Natural killer cell (primary cell): Measurements from ENCODE around the gene STAT5A. TPM values are rescaled to one million over a fixed set of nuclear protein-coding genes. Genes with fewer than 3 reads are reported as not detected.

Experiments used
- ATAC-seq, 3 donors: fragments of 150-1000 bp in 2 of 3; fragments of 200-7000 bp in 1 of 3; cut with Tn5 transposase; 1 replicate in 1 of 3; 2 replicates in 2 of 3; pipeline ENCODE4 v1.10.0; 2021; ENCODE audit warnings: mild to moderate bottlenecking in 2 of 3, moderate library complexity in 2 of 3
- DNase-seq, 2 donors: peaks; one replicate each; pipeline versions ENCODE4 v3.0.0 to v3.0.0-alpha.2; 2013 to 2021; ENCODE audit warnings: mixed read lengths in 1 of 2
- H3K27ac ChIP-seq: one replicate; pipeline ENCODE4 v1.5.1; 2013; ENCODE audit warnings: mild to moderate bottlenecking, low read length
- H3K27me3 ChIP-seq: one replicate; pipeline ENCODE4 v1.6.1; 2013; ENCODE audit warnings: low read length; ENCODE audit not compliant: control insufficient read depth, insufficient read depth
- H3K36me3 ChIP-seq: one replicate; pipeline ENCODE4 v1.6.1; 2013; ENCODE audit warnings: low read length; ENCODE audit not compliant: control insufficient read depth, insufficient read depth
- H3K4me1 ChIP-seq: one replicate; pipeline ENCODE4 v1.6.1; 2013; ENCODE audit warnings: low read length; ENCODE audit not compliant: control insufficient read depth, insufficient read depth
- H3K4me3 ChIP-seq: one replicate; pipeline ENCODE4 v1.5.1; 2013; ENCODE audit warnings: low read length
- H3K9me3 ChIP-seq: one replicate; pipeline ENCODE4 v1.6.1; 2013; ENCODE audit warnings: low read length; ENCODE audit not compliant: control insufficient read depth, insufficient read depth
- H3K27ac Mint-ChIP-seq, 2 donors: one replicate each; pipeline ENCODE4 v1.8.0; 2022; ENCODE audit warnings: mild to moderate bottlenecking in 2 of 2, mixed read lengths in 2 of 2, moderate library complexity in 1 of 2
- H3K27me3 Mint-ChIP-seq, 2 donors: one replicate each; pipeline ENCODE4 v1.8.0; 2022; ENCODE audit warnings: low read depth in 2 of 2, mixed read lengths in 2 of 2
- H3K36me3 Mint-ChIP-seq: one replicate; pipeline ENCODE4 v1.8.0; 2022; ENCODE audit warnings: mixed read lengths
- H3K4me1 Mint-ChIP-seq, 2 donors: one replicate each; pipeline ENCODE4 v1.8.0; 2022; ENCODE audit warnings: mixed read lengths in 2 of 2
- H3K4me3 Mint-ChIP-seq: one replicate; pipeline ENCODE4 v1.8.0; 2022; ENCODE audit warnings: mild to moderate bottlenecking, moderate library complexity, mixed read lengths
- H3K9me3 Mint-ChIP-seq, 2 donors: one replicate each; pipeline ENCODE4 v1.8.0; 2022; ENCODE audit warnings: mixed read lengths in 2 of 2
- WGBS: methylation state at CpG from one replicate; pipeline ENCODE4 v1.1.7; 2013; ENCODE audit warnings: missing lambda C conversion rate; ENCODE audit not compliant: insufficient coverage; 5-methylcytosine and 5-hydroxymethylcytosine counted together
- intact Hi-C: fragments of 100-400 bp; cut with micrococcal nuclease; formaldehyde crosslinking; loops from one replicate; pipeline ENCODE4 v1.14.2; 2022
- total RNA-seq, 4 donors: library from RNA; stranded (reverse); fragments of 120-200 nt in 1 of 4; gene quantifications; one replicate each; pipeline versions ENCODE4 v1.2.3 to v1.2.4, GENCODE V29; 2013 to 2022
- TF ChIP-seq, protein P1 (sequence below): fragments of 200-600 bp; IDR thresholded peaks from one replicate; pipeline ENCODE4 v1.8.0; 2022; ENCODE audit warnings: antibody characterized with exemption

The STAT5A gene
- total RNA-seq, 3 donors from 2014 or later (not counting 1 experiment from before 2014, with no cell fraction given) = 112 to 135 (median 117) TPM

GRCh38 chr17:42279776-42280630, 8.3 kb upstream of the STAT5A start:
- H3K4me3 Mint-ChIP-seq = no peak overlapping the region
- H3K27ac ChIP-seq = no peak overlapping the region

DNA sequence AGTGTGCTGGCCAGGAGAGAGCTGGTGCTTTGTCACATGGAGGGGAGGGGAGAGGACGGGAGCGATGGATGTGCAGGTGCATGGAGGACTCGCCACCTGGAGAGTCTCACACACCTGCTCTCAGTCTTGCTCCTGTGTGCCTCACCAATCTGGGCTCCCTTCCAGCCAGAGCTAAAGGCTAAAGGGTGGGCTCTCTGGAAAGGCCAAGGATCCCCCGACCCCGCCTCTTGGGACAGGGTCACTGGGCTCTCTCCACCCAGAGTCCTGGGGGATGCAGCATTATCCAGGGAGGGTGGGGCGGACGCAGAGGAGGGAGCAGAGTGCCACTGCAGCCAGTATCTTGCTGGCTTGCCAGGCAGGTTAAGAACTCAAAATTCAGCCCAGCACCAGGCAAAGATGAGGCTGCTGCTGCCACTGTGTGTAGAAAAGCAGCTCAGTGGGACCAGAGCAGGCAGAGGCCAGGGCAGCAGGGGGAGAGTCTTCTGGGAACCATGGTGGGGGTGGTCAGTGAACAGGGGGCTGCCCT, 6.7 kb upstream of the STAT5A start:
- no peaks in the 10 kb centered on the region for H3K36me3 ChIP-seq
- intact Hi-C loops = no loop called here
- Mint-ChIP-seq H3K9me3 (no peaks in the 10 kb centered on the region), H3K4me1 (peaks cover 9 to 16% of the 10 kb centered on the region in 2 donors), H3K4me3 (no peak overlapping the region), H3K27ac (no peak overlapping the region), H3K27me3 (no peaks in the 10 kb centered on the region), H3K36me3 (no peaks in the 10 kb centered on the region)
- H3K4me3 ChIP-seq = no peak overlapping the region
- peaks cover 15% of the 10 kb centered on the region for H3K4me1 ChIP-seq
- ATAC-seq (no peak), DNase-seq (no peak)
- TF ChIP-seq, protein P1, sequence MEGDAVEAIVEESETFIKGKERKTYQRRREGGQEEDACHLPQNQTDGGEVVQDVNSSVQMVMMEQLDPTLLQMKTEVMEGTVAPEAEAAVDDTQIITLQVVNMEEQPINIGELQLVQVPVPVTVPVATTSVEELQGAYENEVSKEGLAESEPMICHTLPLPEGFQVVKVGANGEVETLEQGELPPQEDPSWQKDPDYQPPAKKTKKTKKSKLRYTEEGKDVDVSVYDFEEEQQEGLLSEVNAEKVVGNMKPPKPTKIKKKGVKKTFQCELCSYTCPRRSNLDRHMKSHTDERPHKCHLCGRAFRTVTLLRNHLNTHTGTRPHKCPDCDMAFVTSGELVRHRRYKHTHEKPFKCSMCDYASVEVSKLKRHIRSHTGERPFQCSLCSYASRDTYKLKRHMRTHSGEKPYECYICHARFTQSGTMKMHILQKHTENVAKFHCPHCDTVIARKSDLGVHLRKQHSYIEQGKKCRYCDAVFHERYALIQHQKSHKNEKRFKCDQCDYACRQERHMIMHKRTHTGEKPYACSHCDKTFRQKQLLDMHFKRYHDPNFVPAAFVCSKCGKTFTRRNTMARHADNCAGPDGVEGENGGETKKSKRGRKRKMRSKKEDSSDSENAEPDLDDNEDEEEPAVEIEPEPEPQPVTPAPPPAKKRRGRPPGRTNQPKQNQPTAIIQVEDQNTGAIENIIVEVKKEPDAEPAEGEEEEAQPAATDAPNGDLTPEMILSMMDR = no peak
- H3K27ac ChIP-seq = no peak overlapping the region
- 95% methylated on average over 7 of the region's 7 CpGs for WGBS
- no peaks in the 10 kb centered on the region for H3K9me3 ChIP-seq
- no peaks in the 10 kb centered on the region for H3K27me3 ChIP-seq

More at GRCh38 chr17:42279776-42280630, 8.3 kb upstream of the STAT5A start:
- intact Hi-C loops = loop anchor here (10.0 kb wide), 1 partner anchor 55 kb away; no protein-coding TSS in a partner anchor
- Mint-ChIP-seq H3K27ac (no peak overlapping the region), H3K27me3 (no peaks in the 10 kb centered on the region), H3K36me3 (no peaks in the 10 kb centered on the region), H3K9me3 (no peaks in the 10 kb centered on the region), H3K4me1 (peaks cover 16 to 19% of the 10 kb centered on the region in 2 donors)
- no peak for DNase-seq
- no peak overlapping the region for H3K4me3 ChIP-seq
- no peaks in the 10 kb centered on the region for H3K36me3 ChIP-seq
- H3K4me1 ChIP-seq = peaks cover 14% of the 10 kb centered on the region
- TF ChIP-seq, protein P1 = no peak
- no peaks in the 10 kb centered on the region for H3K27me3 ChIP-seq
- H3K9me3 ChIP-seq = no peaks in the 10 kb centered on the region
- 94% methylated on average over 4 of the region's 4 CpGs for WGBS
- ATAC-seq = no peak

- Histone ChIP-seq H3K9me3 (no peaks in the 10 kb centered on the region), H3K27ac (no peak overlapping the region), H3K4me3 (no peak overlapping the region), H3K27me3 (no peaks in the 10 kb centered on the region), H3K36me3 (no peaks in the 10 kb centered on the region), H3K4me1 (peaks cover 16% of the 10 kb centered on the region)
- Mint-ChIP-seq H3K4me1 (peaks cover 10 to 17% of the 10 kb centered on the region in 2 donors), H3K36me3 (no peaks in the 10 kb centered on the region), H3K27ac (no peak overlapping the region), H3K4me3 (no peak overlapping the region), H3K27me3 (no peaks in the 10 kb centered on the region), H3K9me3 (no peaks in the 10 kb centered on the region)
- intact Hi-C loops = no loop called here
- WGBS = 93% methylated on average over 5 of the region's 6 CpGs
- no peak for DNase-seq
- no peak for ATAC-seq
- TF ChIP-seq, protein P1 = no peak
These were observed 5.7 kb upstream of the STAT5A start for GRCh38 chr17:42282478-42283080.
